Ishikawa (cell line): ENCODE results near the gene FPR2.

Source experiments
- CEBPB ChIP-seq: IDR thresholded peaks from 2 replicates; pipeline ENCODE4 v1.6.1; 2012
- CREB1 ChIP-seq: IDR thresholded peaks from 2 replicates; pipeline ENCODE4 v1.6.1; 2012; ENCODE audit warnings: low read depth
- EGR1 ChIP-seq: IDR thresholded peaks from 2 replicates; pipeline ENCODE4 v1.6.1; 2012
- EP300 ChIP-seq: IDR thresholded peaks from 2 replicates; pipeline ENCODE4 v1.6.1; 2012; ENCODE audit warnings: borderline replicate concordance
- FOXM1 ChIP-seq: IDR thresholded peaks from 2 replicates; pipeline ENCODE4 v1.6.1; 2012; ENCODE audit warnings: low read depth, borderline replicate concordance
- MAX ChIP-seq: IDR thresholded peaks from 2 replicates; pipeline ENCODE4 v1.6.1; 2012
- NFIC ChIP-seq: IDR thresholded peaks from 2 replicates; pipeline ENCODE4 v1.6.1; 2012
- RAD21 ChIP-seq: IDR thresholded peaks from 2 replicates; pipeline ENCODE4 v1.6.1; 2012; ENCODE audit warnings: low read depth
- REST ChIP-seq: IDR thresholded peaks from 2 replicates; pipeline ENCODE4 v1.6.1; 2012; ENCODE audit warnings: low read depth, mild to moderate bottlenecking
- TAF1 ChIP-seq: IDR thresholded peaks from 2 replicates; pipeline ENCODE4 v1.6.1; 2012; ENCODE audit warnings: low read depth, mild to moderate bottlenecking
- TCF12 ChIP-seq: IDR thresholded peaks from 2 replicates; pipeline ENCODE4 v1.6.1; 2012; ENCODE audit warnings: low read depth
- TEAD4 ChIP-seq: IDR thresholded peaks from 2 replicates; pipeline ENCODE4 v1.6.1; 2012
- USF1 ChIP-seq: IDR thresholded peaks from 2 replicates; pipeline ENCODE4 v1.6.1; 2012
- YY1 ChIP-seq: IDR thresholded peaks from 2 replicates; pipeline ENCODE4 v1.6.1; 2012; ENCODE audit warnings: low read depth
- ZBTB7A ChIP-seq: IDR thresholded peaks from 2 replicates; pipeline ENCODE4 v1.6.1; 2012; ENCODE audit warnings: low read depth

The FPR2 gene

GRCh38 chr19:51735759-51736449 lies 25.1 kb upstream of the FPR2 start:
- no peak for TF ChIP-seq CEBPB

- TF ChIP-seq YY1 (no peak), USF1 (no peak), NFIC (no peak), EGR1 (no peak), REST (no peak), RAD21 (no peak), FOXM1 (no peak), EP300 (no peak), MAX (no peak), ZBTB7A (no peak), CEBPB (no peak), CREB1 (no peak), TEAD4 (no peak), TAF1 (no peak), TCF12 (no peak)
Measured at GRCh38 chr19:51737389-51737788, 23.6 kb upstream of the FPR2 start.

- TF ChIP-seq EP300 (no peak), NFIC (no peak), TCF12 (no peak), CEBPB (no peak), USF1 (no peak), ZBTB7A (no peak), REST (no peak)
Measured at GRCh38 chr19:51737924-51738323, 23.1 kb upstream of the FPR2 start.

GRCh38 chr19:51739466-51740213 lies 21.3 kb upstream of the FPR2 start:
- TF ChIP-seq RAD21 (no peak), TCF12 (no peak), EGR1 (no peak), MAX (no peak), REST (no peak), NFIC (no peak), TEAD4 (no peak), CREB1 (no peak), USF1 (no peak), YY1 (no peak), CEBPB (no peak), EP300 (no peak), ZBTB7A (no peak), FOXM1 (no peak), TAF1 (no peak)
